Keratinocyte (primary cell): Measurements from ENCODE around the gene ARCN1. TPM values are rescaled to one million over a fixed set of nuclear protein-coding genes. Genes with fewer than 3 reads are reported as not detected.

Experiments used
- DNase-seq: peaks from one replicate; pipeline ENCODE4 v3.0.0-alpha.2; 2011; ENCODE audit warnings: low read depth, missing footprints, low spot score
- FAIRE-seq: peaks from 2 replicates; lab custom pipeline; 2011; peaks lifted over from hg19 to GRCh38; lab: Jason Lieb, UNC
- H2AFZ ChIP-seq: 2 replicates; pipeline ENCODE4 v1.6.0; 2012; ENCODE audit warnings: low read length, control low read depth, inconsistent platforms; ENCODE audit not compliant: control insufficient read depth
- H3K27ac ChIP-seq: 2 replicates; pipeline ENCODE4 v1.5.1; 2011; ENCODE audit warnings: low read length; ENCODE audit not compliant: control insufficient read depth, insufficient read depth
- H3K27me3 ChIP-seq: 3 replicates; pipeline ENCODE4 v1.6.0; 2011; ENCODE audit warnings: low read length; ENCODE audit not compliant: control insufficient read depth, insufficient read depth; ENCODE audit errors: extremely low read depth
- H3K36me3 ChIP-seq, 2 experiments: 2 replicates in 1 of 2; 3 replicates in 1 of 2; pipeline ENCODE4 v1.5.1; 2011; ENCODE audit warnings: low read length in 2 of 2, mild to moderate bottlenecking in 1 of 2; ENCODE audit not compliant: control insufficient read depth in 2 of 2, insufficient read depth in 2 of 2; ENCODE audit errors: extremely low read depth in 1 of 2
- H3K4me1 ChIP-seq: 3 replicates; pipeline ENCODE4 v1.5.1; 2011; ENCODE audit warnings: low read length; ENCODE audit not compliant: control insufficient read depth, insufficient read depth; ENCODE audit errors: extremely low read depth
- H3K4me2 ChIP-seq: 3 replicates; pipeline ENCODE4 v1.6.0; 2011; ENCODE audit warnings: low read depth, low read length; ENCODE audit not compliant: control insufficient read depth, insufficient read depth; ENCODE audit errors: extremely low read depth
- H3K4me3 ChIP-seq, 3 experiments: fragments of 200-600 bp in 1 of 3; sonication (generic) in 1 of 3; 2 replicates in 2 of 3; 3 replicates in 1 of 3; pipeline ENCODE4 v1.5.1; 2011 to 2016; ENCODE audit warnings: low read length in 3 of 3, mild to moderate bottlenecking in 3 of 3, control low read depth in 2 of 3, inconsistent platforms in 1 of 3, low read depth in 1 of 3, mixed read lengths in 1 of 3, mixed run types in 1 of 3, moderate library complexity in 1 of 3; ENCODE audit not compliant: control insufficient read depth in 2 of 3, insufficient read depth in 2 of 3; ENCODE audit errors: extremely low read depth in 1 of 3
- H3K79me2 ChIP-seq: 2 replicates; pipeline ENCODE4 v1.6.0; 2012; ENCODE audit warnings: low read length; ENCODE audit not compliant: control insufficient read depth, insufficient read depth
- H3K9ac ChIP-seq: 3 replicates; pipeline ENCODE4 v1.6.0; 2011; ENCODE audit warnings: low read length; ENCODE audit not compliant: control insufficient read depth, insufficient read depth; ENCODE audit errors: extremely low read depth
- H3K9me1 ChIP-seq: 3 replicates; pipeline ENCODE4 v1.6.0; 2011; ENCODE audit warnings: low read length; ENCODE audit not compliant: control insufficient read depth, insufficient read depth; ENCODE audit errors: extremely low read depth
- H3K9me3 ChIP-seq: 2 replicates; pipeline ENCODE4 v1.5.1; 2012; ENCODE audit warnings: low read depth, low read length; ENCODE audit not compliant: control insufficient read depth
- H4K20me1 ChIP-seq: 3 replicates; pipeline ENCODE4 v1.6.0; 2011; ENCODE audit warnings: low read length; ENCODE audit not compliant: control insufficient read depth, insufficient read depth; ENCODE audit errors: extremely low read depth
- CTCF ChIP-seq, 3 experiments: IDR thresholded peaks in 1 of 3; conservative IDR thresholded peaks in 1 of 3; optimal IDR thresholded peaks in 1 of 3; 2 replicates in 2 of 3; 3 replicates in 1 of 3; pipeline versions ENCODE3 to v1.5.1; 2011; ENCODE audit warnings: low read length in 3 of 3, mild to moderate bottlenecking in 3 of 3, moderate library complexity in 2 of 3, control low read depth in 1 of 3, inconsistent platforms in 1 of 3; ENCODE audit not compliant: insufficient read depth in 2 of 3; ENCODE audit errors: extremely low read depth in 1 of 3
- EZH2 ChIP-seq: IDR thresholded peaks from one replicate; pipeline ENCODE4 v1.6.1; 2012; ENCODE audit warnings: inconsistent platforms, mild to moderate bottlenecking, low read length, moderate library complexity
- dilution Hi-C: fragments of 300-500 bp; cut with MboI; formaldehyde crosslinking; loops from one replicate; pipeline ENCODE4 v1.7.0; 2020; ENCODE audit warnings: low sequenced_read_pairs; ENCODE audit not compliant: extremely low pct_ligation_motif_present
- polyA plus RNA-seq, 5 experiments: library from polyadenylated mRNA; depleted of rRNA in 3 of 5; stranded (reverse) in 3 of 5; stranded (forward) in 1 of 5; unstranded in 1 of 5; fragments of >200 nt; gene quantifications; 1 replicate in 1 of 5; 2 replicates in 3 of 5; 3 replicates in 1 of 5; pipeline versions ENCODE4 v1.2.1 to v1.2.3, GENCODE V29; 2011 to 2012; ENCODE audit warnings: missing spikeins in 2 of 5, low read depth in 1 of 5, low replicate concordance in 1 of 5

The ARCN1 gene
- polyA plus RNA-seq, 1 donor (not counting 4 experiments of a cell fraction or from before 2014, with no cell fraction given), result 150 TPM

- Histone ChIP-seq H3K9me3 (no peaks in the 10 kb centered on the region), H2AFZ (no peak overlapping the region), H3K4me3 (no peak overlapping the region), H3K27me3 (no peaks in the 10 kb centered on the region), H3K4me1 (peaks cover 21% of the 10 kb centered on the region), H3K27ac (no peak overlapping the region), H4K20me1 (peaks cover 3% of the 10 kb centered on the region), H3K9me1 (peaks cover 5% of the 10 kb centered on the region), H3K79me2 (no peaks in the 10 kb centered on the region), H3K4me2 (no peak overlapping the region), H3K9ac (no peak overlapping the region), H3K36me3 (peaks cover 22 to 35% of the 10 kb centered on the region in 2 experiments)
- TF ChIP-seq EZH2, result no peak
- no peak for TF ChIP-seq CTCF (optimal IDR thresholded peaks at IDR 0.05 in 1 of 3, IDR thresholded peaks at IDR 0.05 in 1 of 3, conservative IDR thresholded peaks at IDR 0.05 in 1 of 3; ENCODE audit: extremely low read depth in 1 of 3, insufficient read depth in 2 of 3, low read length in 3 of 3)
- FAIRE-seq, result no peak
- no peak for DNase-seq
- dilution Hi-C loops, result no loop called here
Measured at GRCh38 chr11:118636569-118637290, 64.5 kb downstream of the ARCN1 start.

- TF ChIP-seq CTCF (optimal IDR thresholded peaks at IDR 0.05 in 1 of 3, IDR thresholded peaks at IDR 0.05 in 1 of 3, conservative IDR thresholded peaks at IDR 0.05 in 1 of 3; ENCODE audit: extremely low read depth in 1 of 3, insufficient read depth in 2 of 3, low read length in 3 of 3) (no peak), EZH2 (no peak)
- H3K4me3 ChIP-seq, result no peak overlapping the region
- no peak overlapping the region for H3K9ac ChIP-seq
- H3K27me3 ChIP-seq, result no peaks in the 10 kb centered on the region
- H2AFZ ChIP-seq, result no peak overlapping the region
- H3K4me1 ChIP-seq, result peaks cover 22% of the 10 kb centered on the region
- H3K9me3 ChIP-seq, result no peaks in the 10 kb centered on the region
- no peak overlapping the region for H3K4me2 ChIP-seq
- FAIRE-seq, result no peak
- DNase-seq, result no peak
- dilution Hi-C loops, result no loop called here
- peaks cover 29 to 33% of the 10 kb centered on the region in 2 experiments for H3K36me3 ChIP-seq
- no peak overlapping the region for H3K27ac ChIP-seq
- H3K9me1 ChIP-seq, result peaks cover 6% of the 10 kb centered on the region
- no peaks in the 10 kb centered on the region for H3K79me2 ChIP-seq
- H4K20me1 ChIP-seq, result peaks cover 3% of the 10 kb centered on the region
Measured at GRCh38 chr11:118638726-118639125, 66.5 kb downstream of the ARCN1 start.
